ENCODE data around the gene LIMS1.

DNA sequence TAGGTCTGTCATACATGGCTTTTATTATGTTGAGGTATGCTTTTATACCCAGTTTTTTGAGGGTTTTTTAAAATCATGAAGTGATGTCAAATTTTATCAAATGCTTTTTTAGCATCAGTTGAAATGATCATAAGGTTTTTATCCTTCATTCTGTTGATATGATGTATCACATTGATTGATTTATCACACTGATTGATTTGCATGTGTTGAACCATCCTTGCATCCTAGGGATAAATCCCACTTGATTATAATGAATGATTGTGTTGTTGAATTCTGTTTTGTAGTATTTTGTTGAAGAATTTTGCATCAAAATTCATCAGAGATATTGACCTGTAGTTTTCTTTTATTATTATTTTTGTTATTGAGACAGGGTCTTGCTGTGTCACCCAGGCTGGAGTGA is 68.2 kb downstream of the LIMS1 start:
- TF ChIP-seq POLR2AphosphoS5 (IDR thresholded peaks at IDR 0.05; ENCODE audit: borderline replicate concordance, low read depth, low read length), result no peak
- no peak for TF ChIP-seq EZH2 (IDR thresholded peaks at IDR 0.05)
- no peak for TF ChIP-seq FOXP2 (optimal IDR thresholded peaks at IDR 0.05; ENCODE audit: control extremely low read depth, extremely low read length, insufficient read depth)
